GM23338 (cell line): ENCODE data around the gene AGBL4. TPM values are rescaled to one million over a fixed set of nuclear protein-coding genes. Genes with fewer than 3 reads are reported as not detected.

Experiments
- ATAC-seq: fragments of 200-7000 bp; cut with Tn5 transposase; 3 replicates; pipeline ENCODE4 v1.9.1; 2020
- DNase-seq: peaks from one replicate; pipeline ENCODE4 v3.0.0-alpha.2; 2015; ENCODE audit warnings: low spot score
- H2AFZ ChIP-seq: fragments of 200-600 bp; sonication (generic); 2 replicates; pipeline ENCODE4 v1.8.0; 2016; ENCODE audit warnings: antibody characterized with exemption, mild to moderate bottlenecking, moderate library complexity
- H3F3A ChIP-seq: fragments of 200-600 bp; sonication (generic); replicated peaks from 2 replicates; pipeline ENCODE4 v1.8.0; 2017; ENCODE audit warnings: antibody characterized with exemption, mixed run types, low read depth
- H3K27ac ChIP-seq: fragments of 200-600 bp; sonication (generic); 2 replicates; pipeline ENCODE4 v1.6.1; 2016; ENCODE audit warnings: low read depth
- H3K27me3 ChIP-seq: fragments of 200-600 bp; sonication (generic); 2 replicates; pipeline ENCODE4 v1.8.0; 2016; ENCODE audit warnings: mild to moderate bottlenecking, mixed run types, moderate library complexity; ENCODE audit not compliant: insufficient read depth
- H3K36me3 ChIP-seq: fragments of 200-600 bp; sonication (generic); 2 replicates; pipeline ENCODE4 v1.8.0; 2016; ENCODE audit warnings: mild to moderate bottlenecking; ENCODE audit not compliant: insufficient read depth
- H3K4me1 ChIP-seq: fragments of 200-600 bp; sonication (generic); 2 replicates; pipeline ENCODE4 v1.8.0; 2016; ENCODE audit warnings: mild to moderate bottlenecking, moderate library complexity; ENCODE audit not compliant: insufficient read depth
- H3K4me2 ChIP-seq: fragments of 200-600 bp; sonication (generic); 2 replicates; pipeline ENCODE4 v1.7.1; 2017; ENCODE audit warnings: mixed run types
- H3K4me3 ChIP-seq: fragments of 200-600 bp; sonication (generic); 2 replicates; pipeline ENCODE4 v1.6.1; 2016; ENCODE audit warnings: mixed run types
- H3K79me2 ChIP-seq: fragments of 200-600 bp; sonication (generic); replicated peaks from 2 replicates; pipeline ENCODE4 v1.8.0; 2017; ENCODE audit warnings: mild to moderate bottlenecking; ENCODE audit not compliant: insufficient read depth
- H3K9me2 ChIP-seq: fragments of 200-600 bp; sonication (generic); 2 replicates; pipeline ENCODE4 v1.8.0; 2017; ENCODE audit not compliant: insufficient read depth
- H4K20me1 ChIP-seq: fragments of 200-600 bp; sonication (generic); replicated peaks from 2 replicates; pipeline ENCODE4 v1.8.0; 2017; ENCODE audit warnings: mild to moderate bottlenecking; ENCODE audit not compliant: insufficient read depth
- H3K27ac Mint-ChIP-seq: 2 replicates; pipeline ENCODE4 v1.8.0; 2020; ENCODE audit warnings: inconsistent platforms, mild to moderate bottlenecking, moderate library complexity, mixed read lengths
- H3K27me3 Mint-ChIP-seq: 3 replicates; pipeline ENCODE4 v1.8.0; 2022; ENCODE audit warnings: low read depth, mild to moderate bottlenecking, moderate library complexity, mixed read lengths, inconsistent platforms; ENCODE audit not compliant: insufficient read depth, poor library complexity
- H3K36me3 Mint-ChIP-seq: 3 replicates; pipeline ENCODE4 v1.8.0; 2021; ENCODE audit warnings: low read depth, mild to moderate bottlenecking, inconsistent platforms, moderate library complexity, mixed read lengths
- H3K4me1 Mint-ChIP-seq: 3 replicates; pipeline ENCODE4 v1.8.0; 2020; ENCODE audit warnings: mild to moderate bottlenecking, inconsistent platforms, mixed read lengths
- H3K4me3 Mint-ChIP-seq: 3 replicates; pipeline ENCODE4 v1.8.0; 2021; ENCODE audit warnings: moderate library complexity, mild to moderate bottlenecking, inconsistent platforms, mixed read lengths
- H3K9me3 Mint-ChIP-seq: 3 replicates; pipeline ENCODE4 v1.8.0; 2020; ENCODE audit warnings: moderate library complexity, mild to moderate bottlenecking, inconsistent platforms, mixed read lengths
- ETS1 ChIP-seq: IDR thresholded peaks from 2 replicates; pipeline ENCODE4 v1.6.1; 2016; ENCODE audit warnings: antibody characterized with exemption
- EZH2phosphoT487 ChIP-seq: fragments of 200-600 bp; sonication (generic); IDR thresholded peaks from one replicate; pipeline ENCODE4 v1.8.1; 2018; ENCODE audit warnings: antibody characterized with exemption; ENCODE audit not compliant: unreplicated experiment
- JUNB ChIP-seq: IDR thresholded peaks from one replicate; pipeline ENCODE4 v1.6.1; 2016; ENCODE audit warnings: antibody characterized with exemption; ENCODE audit not compliant: unreplicated experiment
- NANOG ChIP-seq: IDR thresholded peaks from 2 replicates; pipeline ENCODE4 v1.6.1; 2016; ENCODE audit warnings: antibody characterized with exemption, borderline replicate concordance
- POLR2AphosphoS5 ChIP-seq: IDR thresholded peaks from 2 replicates; pipeline ENCODE4 v1.6.1; 2016; ENCODE audit warnings: antibody characterized with exemption, low read depth
- STAT1 ChIP-seq: IDR thresholded peaks from one replicate; pipeline ENCODE4 v1.6.1; 2016; ENCODE audit warnings: antibody characterized with exemption; ENCODE audit not compliant: unreplicated experiment
- ZNF114 ChIP-seq: fragments of 250-450 bp; sonication (Bioruptor Pico); IDR thresholded peaks from 2 replicates; pipeline ENCODE4 v1.5.0; 2020; ENCODE audit warnings: mild to moderate bottlenecking, moderate library complexity
- polyA plus RNA-seq: library from polyadenylated mRNA; unstranded; fragments of >200 nt; fragmentation: Nextera tagmentation; extraction: Ambion mirVana; gene quantifications from 2 replicates; pipeline ENCODE4 v1.2.1, GENCODE V29; 2016
- total RNA-seq: library from RNA; depleted of rRNA; stranded (reverse); fragments of >200 nt; shearing (Covaris generic); gene quantifications from 2 replicates; pipeline ENCODE4 v1.2.3, GENCODE V29; 2014
- TF ChIP-seq, protein P1 (sequence below): fragments of 250-450 bp; sonication (Bioruptor Pico); IDR thresholded peaks from 2 replicates; pipeline ENCODE4 v1.5.0; 2020; ENCODE audit warnings: mild to moderate bottlenecking, moderate library complexity

Gene AGBL4
- total and polyA plus RNA-seq, 2 experiments from 2014 or later: 0.91 to 1.5 TPM

DNA sequence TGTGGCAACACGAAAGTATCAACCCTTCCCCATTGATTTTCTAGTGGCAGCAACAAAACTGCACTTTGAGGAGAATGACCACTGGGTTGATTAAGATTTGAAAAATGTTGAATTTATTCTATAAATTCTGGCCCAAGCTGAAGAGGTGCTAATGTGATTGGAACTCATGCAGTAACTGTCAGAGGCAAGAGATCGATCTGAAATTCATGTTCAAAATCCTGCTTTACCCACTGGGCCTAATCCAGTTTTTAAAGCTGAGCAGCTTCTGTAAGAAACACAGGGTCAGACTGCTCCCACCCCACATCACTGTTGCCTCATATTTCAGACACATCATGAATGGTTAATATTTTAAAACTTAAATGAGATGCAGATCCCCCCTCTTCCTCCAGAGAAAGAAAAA, 629.6 kb downstream of the AGBL4 start (continued):
- TF ChIP-seq, protein P1, sequence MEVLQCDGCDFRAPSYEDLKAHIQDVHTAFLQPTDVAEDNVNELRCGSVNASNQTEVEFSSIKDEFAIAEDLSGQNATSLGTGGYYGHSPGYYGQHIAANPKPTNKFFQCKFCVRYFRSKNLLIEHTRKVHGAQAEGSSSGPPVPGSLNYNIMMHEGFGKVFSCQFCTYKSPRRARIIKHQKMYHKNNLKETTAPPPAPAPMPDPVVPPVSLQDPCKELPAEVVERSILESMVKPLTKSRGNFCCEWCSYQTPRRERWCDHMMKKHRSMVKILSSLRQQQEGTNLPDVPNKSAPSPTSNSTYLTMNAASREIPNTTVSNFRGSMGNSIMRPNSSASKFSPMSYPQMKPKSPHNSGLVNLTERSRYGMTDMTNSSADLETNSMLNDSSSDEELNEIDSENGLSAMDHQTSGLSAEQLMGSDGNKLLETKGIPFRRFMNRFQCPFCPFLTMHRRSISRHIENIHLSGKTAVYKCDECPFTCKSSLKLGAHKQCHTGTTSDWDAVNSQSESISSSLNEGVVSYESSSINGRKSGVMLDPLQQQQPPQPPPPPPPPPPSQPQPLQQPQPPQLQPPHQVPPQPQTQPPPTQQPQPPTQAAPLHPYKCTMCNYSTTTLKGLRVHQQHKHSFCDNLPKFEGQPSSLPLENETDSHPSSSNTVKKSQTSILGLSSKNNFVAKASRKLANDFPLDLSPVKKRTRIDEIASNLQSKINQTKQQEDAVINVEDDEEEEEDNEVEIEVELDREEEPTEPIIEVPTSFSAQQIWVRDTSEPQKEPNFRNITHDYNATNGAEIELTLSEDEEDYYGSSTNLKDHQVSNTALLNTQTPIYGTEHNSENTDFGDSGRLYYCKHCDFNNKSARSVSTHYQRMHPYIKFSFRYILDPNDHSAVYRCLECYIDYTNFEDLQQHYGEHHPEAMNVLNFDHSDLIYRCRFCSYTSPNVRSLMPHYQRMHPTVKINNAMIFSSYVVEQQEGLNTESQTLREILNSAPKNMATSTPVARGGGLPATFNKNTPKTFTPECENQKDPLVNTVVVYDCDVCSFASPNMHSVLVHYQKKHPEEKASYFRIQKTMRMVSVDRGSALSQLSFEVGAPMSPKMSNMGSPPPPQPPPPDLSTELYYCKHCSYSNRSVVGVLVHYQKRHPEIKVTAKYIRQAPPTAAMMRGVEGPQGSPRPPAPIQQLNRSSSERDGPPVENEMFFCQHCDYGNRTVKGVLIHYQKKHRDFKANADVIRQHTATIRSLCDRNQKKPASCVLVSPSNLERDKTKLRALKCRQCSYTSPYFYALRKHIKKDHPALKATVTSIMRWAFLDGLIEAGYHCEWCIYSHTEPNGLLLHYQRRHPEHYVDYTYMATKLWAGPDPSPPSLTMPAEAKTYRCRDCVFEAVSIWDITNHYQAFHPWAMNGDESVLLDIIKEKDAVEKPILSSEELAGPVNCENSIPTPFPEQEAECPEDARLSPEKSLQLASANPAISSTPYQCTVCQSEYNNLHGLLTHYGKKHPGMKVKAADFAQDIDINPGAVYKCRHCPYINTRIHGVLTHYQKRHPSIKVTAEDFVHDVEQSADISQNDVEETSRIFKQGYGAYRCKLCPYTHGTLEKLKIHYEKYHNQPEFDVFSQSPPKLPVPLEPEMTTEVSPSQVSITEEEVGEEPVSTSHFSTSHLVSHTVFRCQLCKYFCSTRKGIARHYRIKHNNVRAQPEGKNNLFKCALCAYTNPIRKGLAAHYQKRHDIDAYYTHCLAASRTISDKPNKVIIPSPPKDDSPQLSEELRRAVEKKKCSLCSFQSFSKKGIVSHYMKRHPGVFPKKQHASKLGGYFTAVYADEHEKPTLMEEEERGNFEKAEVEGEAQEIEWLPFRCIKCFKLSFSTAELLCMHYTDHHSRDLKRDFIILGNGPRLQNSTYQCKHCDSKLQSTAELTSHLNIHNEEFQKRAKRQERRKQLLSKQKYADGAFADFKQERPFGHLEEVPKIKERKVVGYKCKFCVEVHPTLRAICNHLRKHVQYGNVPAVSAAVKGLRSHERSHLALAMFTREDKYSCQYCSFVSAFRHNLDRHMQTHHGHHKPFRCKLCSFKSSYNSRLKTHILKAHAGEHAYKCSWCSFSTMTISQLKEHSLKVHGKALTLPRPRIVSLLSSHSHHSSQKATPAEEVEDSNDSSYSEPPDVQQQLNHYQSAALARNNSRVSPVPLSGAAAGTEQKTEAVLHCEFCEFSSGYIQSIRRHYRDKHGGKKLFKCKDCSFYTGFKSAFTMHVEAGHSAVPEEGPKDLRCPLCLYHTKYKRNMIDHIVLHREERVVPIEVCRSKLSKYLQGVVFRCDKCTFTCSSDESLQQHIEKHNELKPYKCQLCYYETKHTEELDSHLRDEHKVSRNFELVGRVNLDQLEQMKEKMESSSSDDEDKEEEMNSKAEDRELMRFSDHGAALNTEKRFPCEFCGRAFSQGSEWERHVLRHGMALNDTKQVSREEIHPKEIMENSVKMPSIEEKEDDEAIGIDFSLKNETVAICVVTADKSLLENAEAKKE: no peak
- TF ChIP-seq JUNB (no peak), ZNF114 (CRISPR knock-in tag) (no peak), STAT1 (no peak)

GRCh38 chr1:49389699-49390098, 634.1 kb downstream of the AGBL4 start:
- ATAC-seq: no peak
- H3K4me3 Mint-ChIP-seq: no peak overlapping the region
- TF ChIP-seq POLR2AphosphoS5 (no peak), JUNB (no peak), NANOG (no peak), EZH2phosphoT487 (no peak), ETS1 (no peak), STAT1 (no peak)
- TF ChIP-seq, protein P1: no peak

More at GRCh38 chr1:49389699-49390098, 634.1 kb downstream of the AGBL4 start:
- peaks cover 88% of the 10 kb centered on the region for H3K9me3 Mint-ChIP-seq
- no peak overlapping the region for H3K27ac Mint-ChIP-seq
- H3K79me2 ChIP-seq: no peaks in the 10 kb centered on the region
- H3K27me3 Mint-ChIP-seq: no peaks in the 10 kb centered on the region
- H3K4me1 Mint-ChIP-seq: no peaks in the 10 kb centered on the region
- H3K9me2 ChIP-seq: no peaks in the 10 kb centered on the region
- H2AFZ ChIP-seq: no peak overlapping the region
- no peak for DNase-seq
- H3K27me3 ChIP-seq: no peaks in the 10 kb centered on the region
- H4K20me1 ChIP-seq: no peaks in the 10 kb centered on the region
- peaks cover 14% of the 10 kb centered on the region for H3K36me3 Mint-ChIP-seq
- H3F3A ChIP-seq: no peaks in the 10 kb centered on the region
- no peak overlapping the region for H3K27ac ChIP-seq
- H3K4me3 ChIP-seq: no peak overlapping the region
- H3K4me2 ChIP-seq: no peak overlapping the region
- H3K4me1 ChIP-seq: no peaks in the 10 kb centered on the region
- 0 out of 2 replicates have a peak, but pooled peaks cover 5% of the 10 kb centered on the region for H3K36me3 ChIP-seq
